ENCODE data around the gene CHTF18. TPM values are rescaled to one million over a fixed set of nuclear protein-coding genes. Genes with fewer than 3 reads are reported as not detected.

Gene CHTF18
- total and polyA plus RNA-seq, 2 of the 4 experiments (the other 2 are of a cell fraction), result 3.2 to 21.4 TPM

DNA sequence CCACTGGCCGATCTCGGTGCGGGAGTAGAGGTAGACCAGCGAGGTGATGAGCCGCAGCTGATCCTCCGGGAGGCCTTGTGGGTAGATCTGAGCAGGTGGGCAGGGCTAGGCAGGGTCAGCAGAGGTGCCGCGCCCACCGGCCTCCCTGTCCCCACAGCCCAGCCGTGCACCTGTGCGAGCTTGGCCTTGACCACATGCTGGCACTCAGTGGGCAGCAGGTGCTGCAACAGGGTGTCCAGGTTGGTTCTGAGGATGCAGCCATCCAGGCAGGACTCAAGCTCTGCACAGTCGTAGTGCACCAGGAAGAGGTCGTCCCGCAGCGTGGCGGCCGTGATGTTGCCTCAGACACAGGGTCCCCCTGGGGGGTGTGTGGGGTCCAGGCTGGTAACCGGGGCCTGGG lies 15.5 kb upstream of the CHTF18 start:
- H3K9me3 ChIP-seq (ENCODE audit: control insufficient read depth, insufficient read depth, low read length), result no peaks in the 10 kb centered on the region
- H3K14ac ChIP-seq (replicated peaks; ENCODE audit: low read depth, low read length), result no peak overlapping the region
- H4K91ac ChIP-seq (ENCODE audit: insufficient read depth, low read depth, low read length), result no peak overlapping the region
- no peaks in the 10 kb centered on the region for H3K4me1 ChIP-seq (ENCODE audit: control insufficient read depth, insufficient read depth, low read length)
- H3K27me3 ChIP-seq (ENCODE audit: control insufficient read depth, insufficient read depth, low read length), result no peaks in the 10 kb centered on the region
- no peak overlapping the region for H3K23ac ChIP-seq (ENCODE audit: low read depth, low read length)
- H3K4me2 ChIP-seq (ENCODE audit: low read depth, low read length), result no peak overlapping the region
- BruUV-seq (replicated peaks), result no TSS peak
- CTCF ChIA-PET, result no interaction called here
- no peaks in the 10 kb centered on the region for H3K36me3 ChIP-seq (ENCODE audit: control insufficient read depth, insufficient read depth, low read length)
- H3K79me1 ChIP-seq (ENCODE audit: low read depth in 1 of 2, low read length in 2 of 2), result no peaks in the 10 kb centered on the region
- H4K8ac ChIP-seq (ENCODE audit: low read depth in 2 of 2, low read length in 2 of 2), result no peak overlapping the region
- intact Hi-C loops (cut with micrococcal nuclease) (no loop called here), dilution Hi-C loops (cut with HindIII; ENCODE audit: low sequenced_read_pairs, unreplicated experiment) (no loop called here), in situ Hi-C loops (cut with MboI; ENCODE audit: low sequenced_read_pairs) (no loop called here)
- no peak overlapping the region for H3K56ac ChIP-seq (ENCODE audit: extremely low read depth, insufficient read depth, low read length)
- peak overlapping the region; percentile 13 for H2AK9ac ChIP-seq (replicated peaks; ENCODE audit: low read depth, low read length, poor library complexity)
- no peak for DNase-seq
- H3K4me3 ChIP-seq (ENCODE audit: insufficient read depth, low read depth, low read length), result no peak overlapping the region
- no peak overlapping the region for H2BK20ac ChIP-seq (ENCODE audit: low read depth, low read length)
- no peak overlapping the region for H3K18ac ChIP-seq (ENCODE audit: low read depth, low read length)
- no peak overlapping the region for H2AFZ ChIP-seq (replicated peaks; ENCODE audit: low read length, poor library complexity)
- no peaks in the 10 kb centered on the region for H3K9me1 ChIP-seq (ENCODE audit: insufficient read depth, low read length)
- ATAC-seq (ENCODE audit: low read depth), result no peak
- no peak overlapping the region for H2AK5ac ChIP-seq (ENCODE audit: low read depth, low read length)
- POLR2A ChIA-PET (ENCODE audit: unreplicated experiment), result no interaction called here
- no peak overlapping the region for H2BK15ac ChIP-seq (ENCODE audit: low read depth, low read length)
- no peak overlapping the region for H2BK5ac ChIP-seq (ENCODE audit: low read depth, low read length, poor library complexity, severe bottlenecking)
- H4K5ac ChIP-seq (ENCODE audit: low read depth, low read length), result no peak overlapping the region
- no peak overlapping the region for H2BK120ac ChIP-seq (ENCODE audit: low read depth, low read length)
- no peak overlapping the region for H3K27ac ChIP-seq (ENCODE audit: insufficient read depth, low read length)
- no peak overlapping the region for H3K4ac ChIP-seq (ENCODE audit: low read depth, low read length)
- TF ChIP-seq SMC3 (IDR thresholded peaks at IDR 0.05; ENCODE audit: low read depth, low read length), result no peak
- TF ChIP-seq NFE2L2 (IDR thresholded peaks at IDR 0.05; ENCODE audit: low read depth, low read length), result no peak
- H3K9ac ChIP-seq (ENCODE audit: low read depth, low read length), result no peak overlapping the region
- WGBS, 2 experiments (ENCODE audit: extremely low coverage in 2 of 2, insufficient read length in 1 of 2), result 80% methylated on average over 3 of the region's 18 CpGs; no CpG with 5 or more reads in 1 of the 2 experiments
- H4K20me1 ChIP-seq (ENCODE audit: insufficient read depth, low read length), result no peaks in the 10 kb centered on the region
